SU-DHL-6 (cell line): ENCODE results near the gene TYW3.

ENCODE experiments used
- CTCF ChIP-seq: fragments of 200-600 bp; sonication (generic); IDR thresholded peaks from one replicate; pipeline ENCODE4 v1.5.1; 2017; ENCODE audit warnings: antibody characterized with exemption, mild to moderate bottlenecking, low read length, moderate library complexity; ENCODE audit not compliant: insufficient read depth, poor library complexity, severe bottlenecking
- EZH2phosphoT487 ChIP-seq: fragments of 200-600 bp; sonication (generic), shearing (Covaris generic); conservative IDR thresholded peaks from 2 replicates; pipeline ENCODE4 v1.6.1; 2018; ENCODE audit warnings: mild to moderate bottlenecking, antibody characterized with exemption, low read length, moderate library complexity, mixed read lengths

GRCh38 chr1:74766579-74766978 is 33.6 kb downstream of the TYW3 start:
- TF ChIP-seq CTCF (no peak), EZH2phosphoT487 (no peak)
